T1000 (cell line): ENCODE measurements around the gene TSPAN32.

ENCODE experiments used
- DNase-seq: peaks from one replicate; lab custom pipeline; 2025; ENCODE audit warnings: mixed read lengths; lab: John Stamatoyannopoulos, UW

Gene TSPAN32

GRCh38 chr11:2301631-2302305, at the start of gene TSPAN32, which contains the start of gene C11orf21:
TSS of gene TSPAN32 (plus strand) at chr11:2302013. CDS start at chr11:2302150, 137 bp downstream.
TSS of gene C11orf21 (minus strand) at chr11:2301918. CDS start at chr11:2301808, 110 bp downstream.
- no peak for DNase-seq

GRCh38 chr11:2252018-2252417, 49.8 kb upstream of the TSPAN32 start:
- no peak for DNase-seq

DNA sequence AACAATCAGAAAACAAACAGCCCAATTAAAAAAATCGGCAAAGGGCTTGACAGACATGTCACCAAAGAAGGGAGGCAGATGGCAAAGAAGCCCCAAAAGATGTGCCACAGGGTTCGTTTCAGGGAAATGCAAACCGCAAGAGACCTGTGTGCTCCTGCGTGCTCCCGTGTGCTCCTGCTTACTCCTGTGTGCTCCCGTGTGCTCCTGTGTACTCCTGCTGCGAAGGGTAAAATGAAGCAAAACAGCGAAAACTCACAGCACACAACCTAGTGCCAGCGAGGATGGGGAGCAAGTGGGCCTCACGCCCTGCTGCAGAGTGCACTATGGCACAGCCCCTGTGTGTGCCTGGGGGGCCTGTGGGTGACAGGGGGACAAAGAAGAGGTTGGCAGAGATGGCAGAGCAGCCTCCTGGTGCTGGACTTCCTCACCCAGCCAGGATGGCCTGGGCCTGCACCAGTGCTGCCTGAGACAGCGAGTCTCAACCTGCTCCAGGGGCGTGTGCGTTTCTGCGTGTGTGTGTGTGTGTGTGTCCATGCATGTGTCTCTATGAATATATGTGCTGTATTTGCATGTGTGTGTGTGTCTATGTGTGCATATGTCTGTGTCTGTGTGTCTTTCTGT, 45.4 kb upstream of the TSPAN32 start:
- DNase-seq, result no peak

- no peak for DNase-seq
Observed at GRCh38 chr11:2256951-2257700, 44.7 kb upstream of the TSPAN32 start.

DNA sequence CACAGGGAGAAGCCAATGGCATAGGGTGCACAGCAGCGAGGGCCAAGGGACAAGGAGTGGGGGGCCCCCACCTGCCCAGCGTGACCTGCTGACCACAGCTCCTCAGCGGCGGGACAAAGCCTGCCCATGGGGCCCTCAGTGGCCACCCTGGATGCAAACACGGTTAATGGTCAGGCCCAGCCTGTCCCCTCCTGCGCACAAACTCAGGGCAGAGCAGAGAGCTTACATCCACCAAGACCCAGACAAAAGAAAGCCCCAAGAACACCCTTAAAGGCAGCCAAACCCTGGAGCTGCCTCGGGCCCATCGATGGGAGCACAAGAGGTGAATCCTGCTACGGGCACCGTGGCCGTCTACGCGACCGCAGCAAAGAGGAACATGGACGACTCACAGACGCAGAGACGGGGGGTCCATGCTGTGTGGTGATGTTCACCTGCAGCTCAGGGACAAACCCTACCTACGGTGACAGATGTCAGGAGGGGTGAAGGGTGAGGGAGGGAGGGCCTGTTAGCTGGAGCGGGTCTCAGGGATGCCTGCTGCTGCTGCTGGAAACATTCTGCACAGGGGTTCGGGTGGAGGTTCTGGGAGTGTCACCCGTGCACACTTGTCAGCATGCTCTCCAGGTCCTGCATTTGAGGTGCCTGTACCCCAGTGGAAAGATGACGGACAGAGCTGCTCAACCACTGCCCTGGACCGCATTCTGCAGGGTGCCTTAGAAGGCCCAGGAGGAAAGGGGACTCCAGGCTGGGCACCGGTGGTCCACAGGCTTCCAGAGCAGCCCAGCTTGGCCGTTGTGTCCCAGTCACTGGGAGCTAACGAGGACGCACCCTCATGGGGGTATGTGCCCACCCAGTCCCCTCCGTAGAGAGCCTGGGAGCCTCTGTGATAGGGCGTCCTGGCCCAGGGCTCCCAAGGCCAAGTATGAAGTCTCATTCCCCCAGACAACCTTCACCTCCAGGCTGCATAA, 43.0 kb upstream of the TSPAN32 start:
- DNase-seq, result no peak

GRCh38 chr11:2259466-2259830, 42.4 kb upstream of the TSPAN32 start:
- DNase-seq, result no peak

- DNase-seq, result no peak
Observed at GRCh38 chr11:2259897-2260451, 41.8 kb upstream of the TSPAN32 start.

- DNase-seq, result no peak
Observed at GRCh38 chr11:2260491-2261364, 41.1 kb upstream of the TSPAN32 start.

- DNase-seq, result no peak
Observed at GRCh38 chr11:2261436-2262230, 40.2 kb upstream of the TSPAN32 start.

- no peak for DNase-seq
Observed at GRCh38 chr11:2262301-2263070, 39.3 kb upstream of the TSPAN32 start.

DNA sequence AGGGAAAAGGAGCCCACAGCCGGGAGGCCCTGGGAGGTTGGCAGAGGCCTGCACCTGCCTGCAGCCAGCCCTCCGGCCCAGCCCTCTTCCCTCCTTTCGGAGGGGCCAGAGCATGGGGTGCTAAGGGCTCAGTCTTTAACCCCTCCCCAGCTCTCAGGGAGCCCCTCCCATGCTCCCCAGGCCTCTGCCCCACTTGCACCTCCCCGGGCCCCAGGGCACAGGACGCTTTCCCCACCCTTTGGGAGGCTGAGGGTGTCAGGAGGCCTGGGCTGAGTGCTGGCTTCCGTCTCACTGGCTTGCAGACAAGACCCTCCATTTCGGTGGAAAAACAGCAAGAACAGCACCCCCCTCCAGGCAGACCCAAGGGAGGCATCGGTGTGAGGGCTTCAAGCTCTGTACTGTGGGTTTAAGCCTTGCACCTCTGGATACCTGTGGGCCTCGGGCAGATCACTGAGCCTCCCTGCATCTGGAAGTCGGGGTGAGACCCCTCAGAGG, 38.7 kb upstream of the TSPAN32 start:
- DNase-seq, result no peak

GRCh38 chr11:2263724-2264360, 38.0 kb upstream of the TSPAN32 start:
- no peak for DNase-seq

GRCh38 chr11:2264366-2265053, 37.3 kb upstream of the TSPAN32 start:
- no peak for DNase-seq

DNA sequence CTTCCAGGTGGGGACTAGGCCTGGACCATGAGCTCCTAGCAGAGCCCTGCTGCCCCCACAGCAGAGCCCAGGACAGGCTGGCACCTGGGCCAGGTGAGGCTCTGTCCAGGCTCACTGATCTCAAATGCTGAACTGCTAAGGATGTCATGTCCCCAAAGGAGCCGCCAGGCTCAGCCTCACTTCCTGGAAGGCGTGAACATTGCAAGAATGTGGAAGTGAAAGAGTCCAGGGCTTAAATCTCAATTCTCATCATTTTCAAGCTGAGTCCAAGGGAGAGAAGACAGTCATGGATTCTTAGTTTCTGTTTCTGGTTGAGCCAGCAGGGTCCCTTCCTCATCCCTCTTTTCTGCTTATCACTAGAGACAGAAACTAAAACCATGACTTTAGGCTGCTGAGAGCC, 36.4 kb upstream of the TSPAN32 start:
- no peak for DNase-seq

- DNase-seq, result no peak
Observed at GRCh38 chr11:2265854-2266585, 35.8 kb upstream of the TSPAN32 start.

DNA sequence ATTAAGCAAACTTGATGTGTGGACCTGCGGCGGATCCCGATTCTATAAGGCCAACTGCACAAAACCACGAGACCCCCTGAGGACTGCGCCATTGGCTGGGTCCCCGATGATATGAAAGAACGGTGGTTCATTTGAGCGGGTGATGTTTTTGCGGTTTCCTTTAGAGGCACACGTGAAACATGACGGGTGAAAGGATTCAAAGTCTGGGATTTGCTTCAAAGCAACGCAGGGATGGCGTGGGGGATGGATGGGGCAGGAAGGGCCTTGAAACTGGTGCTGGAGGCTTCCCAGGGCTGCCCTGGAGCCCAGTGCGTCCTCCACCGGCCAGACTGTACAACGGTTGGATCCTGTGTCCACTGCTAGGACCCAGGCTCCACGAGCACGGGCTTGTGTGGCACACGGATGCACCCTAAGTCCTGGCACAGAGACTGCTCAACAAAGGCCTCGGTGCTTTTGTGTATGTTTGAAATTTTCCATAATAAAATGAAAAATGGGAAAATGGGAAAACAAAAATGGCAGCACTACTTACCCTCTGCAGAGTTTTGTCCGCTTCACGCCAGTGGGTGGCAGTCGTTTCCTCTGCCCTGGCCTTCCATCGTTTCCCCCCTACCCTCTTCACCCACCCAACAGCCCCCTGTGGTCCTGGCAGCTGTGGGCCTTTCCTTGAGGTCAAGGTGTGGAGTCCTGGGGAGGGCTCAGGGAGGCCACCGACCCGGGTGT, 35.1 kb upstream of the TSPAN32 start:
- no peak for DNase-seq
